VCaP (cell line): ENCODE data around the gene LDHD.

Experiments used
- H3K27ac ChIP-seq: fragments of 450-650 bp; 2 replicates; pipeline ENCODE4 v1.5.1; 2017
- TF ChIP-seq, protein P1 (sequence below): fragments of 450-650 bp; conservative IDR thresholded peaks from 2 replicates; pipeline ENCODE4 v1.5.1; 2017; ENCODE audit warnings: mild to moderate bottlenecking, moderate library complexity

LDHD gene

DNA sequence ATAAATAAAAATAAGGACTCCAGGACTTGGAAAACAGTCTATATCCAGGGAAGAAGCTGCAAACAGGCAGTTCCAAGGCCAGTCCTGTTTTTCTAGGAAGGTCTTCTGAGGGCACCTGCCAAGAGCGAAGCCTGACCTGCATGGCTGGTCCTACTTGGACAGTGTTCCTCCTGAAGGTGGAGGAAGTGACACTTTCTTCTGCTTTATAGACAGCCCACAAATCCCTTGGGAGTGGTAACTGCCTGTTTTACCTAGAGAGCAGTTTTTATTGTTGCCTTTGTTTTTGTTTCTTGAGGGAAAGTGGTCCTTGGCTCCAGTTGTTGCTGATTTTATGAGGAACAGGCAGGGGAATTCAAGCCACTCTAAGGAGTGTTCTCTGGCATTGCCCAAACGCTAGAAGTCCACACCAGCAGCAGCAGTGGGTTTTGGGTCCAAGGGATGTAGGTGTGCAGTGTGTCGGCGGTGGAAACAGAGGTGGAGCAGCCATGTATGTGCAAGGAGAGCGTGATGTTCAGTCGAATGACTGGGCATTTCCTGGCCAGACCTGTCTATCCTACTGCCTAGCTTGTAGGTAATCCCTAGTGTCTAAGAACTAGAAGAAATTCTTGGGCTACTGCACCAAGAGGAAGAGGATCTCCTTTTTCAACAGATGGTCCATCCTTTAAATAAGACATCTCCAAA is 35.3 kb downstream of the LDHD start:
- TF ChIP-seq, protein P1, sequence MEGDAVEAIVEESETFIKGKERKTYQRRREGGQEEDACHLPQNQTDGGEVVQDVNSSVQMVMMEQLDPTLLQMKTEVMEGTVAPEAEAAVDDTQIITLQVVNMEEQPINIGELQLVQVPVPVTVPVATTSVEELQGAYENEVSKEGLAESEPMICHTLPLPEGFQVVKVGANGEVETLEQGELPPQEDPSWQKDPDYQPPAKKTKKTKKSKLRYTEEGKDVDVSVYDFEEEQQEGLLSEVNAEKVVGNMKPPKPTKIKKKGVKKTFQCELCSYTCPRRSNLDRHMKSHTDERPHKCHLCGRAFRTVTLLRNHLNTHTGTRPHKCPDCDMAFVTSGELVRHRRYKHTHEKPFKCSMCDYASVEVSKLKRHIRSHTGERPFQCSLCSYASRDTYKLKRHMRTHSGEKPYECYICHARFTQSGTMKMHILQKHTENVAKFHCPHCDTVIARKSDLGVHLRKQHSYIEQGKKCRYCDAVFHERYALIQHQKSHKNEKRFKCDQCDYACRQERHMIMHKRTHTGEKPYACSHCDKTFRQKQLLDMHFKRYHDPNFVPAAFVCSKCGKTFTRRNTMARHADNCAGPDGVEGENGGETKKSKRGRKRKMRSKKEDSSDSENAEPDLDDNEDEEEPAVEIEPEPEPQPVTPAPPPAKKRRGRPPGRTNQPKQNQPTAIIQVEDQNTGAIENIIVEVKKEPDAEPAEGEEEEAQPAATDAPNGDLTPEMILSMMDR, result no peak
- H3K27ac ChIP-seq, result peak overlapping the region; percentile 26

DNA sequence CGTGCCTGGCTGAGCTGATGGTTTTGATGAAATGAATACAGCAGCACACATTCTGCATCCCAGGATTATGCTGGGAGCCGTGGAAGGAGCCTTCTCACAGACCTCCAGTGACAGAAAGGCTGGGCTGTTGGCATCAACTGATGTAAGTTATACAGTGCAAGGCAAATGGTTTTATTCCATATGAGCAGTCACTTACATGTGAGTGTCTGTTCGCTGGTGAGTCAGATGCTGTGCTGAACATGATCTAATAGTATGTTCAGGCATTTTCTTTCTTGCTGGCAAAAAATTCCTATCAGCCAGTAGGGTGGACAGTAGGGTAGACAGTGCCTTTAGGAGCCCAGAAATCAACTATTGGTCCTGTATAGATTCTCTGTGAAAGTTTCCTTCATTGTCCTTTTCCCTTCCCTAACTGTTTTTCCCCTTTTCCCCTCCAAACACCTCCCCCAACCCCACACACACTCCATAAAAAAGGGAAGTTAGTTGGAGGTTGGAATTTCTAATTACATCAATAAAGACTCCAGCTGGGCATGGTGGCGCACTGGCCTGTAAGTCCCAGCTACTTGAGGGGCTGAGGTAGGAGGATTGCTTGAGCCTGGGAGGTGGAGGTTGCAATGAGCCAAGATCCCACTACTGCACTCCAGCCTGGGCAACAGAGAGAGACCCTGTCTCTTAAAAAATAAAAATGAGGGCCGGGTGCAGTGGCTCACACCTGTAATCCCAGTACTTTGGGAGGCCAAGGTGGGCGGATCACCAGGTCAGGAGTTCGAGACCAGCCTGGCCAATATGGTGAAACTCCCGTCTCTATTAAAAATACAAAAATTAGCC is 36.2 kb downstream of the LDHD start:
- peak overlapping the region; percentile 26 for H3K27ac ChIP-seq
- TF ChIP-seq, protein P1, result no peak

- TF ChIP-seq, protein P1, result no peak
- H3K27ac ChIP-seq, result no peak overlapping the region
Measured at GRCh38 chr16:75079346-75079926, 37.1 kb downstream of the LDHD start.

- TF ChIP-seq, protein P1, result no peak
- H3K27ac ChIP-seq, result no peak overlapping the region
Measured at GRCh38 chr16:75078886-75079285, 37.7 kb downstream of the LDHD start.

- no peak overlapping the region for H3K27ac ChIP-seq
- TF ChIP-seq, protein P1, result no peak
Measured at GRCh38 chr16:75075688-75076268, 40.8 kb downstream of the LDHD start.

GRCh38 chr16:75074920-75075687 is 41.5 kb downstream of the LDHD start:
- TF ChIP-seq, protein P1, result no peak
- no peak overlapping the region for H3K27ac ChIP-seq
